Tibial artery (tissue), 4 donors: ENCODE measurements around the gene SLC24A1.

Experiments used
- DNase-seq, 2 donors: peaks; one replicate each; pipeline ENCODE4 v3.0.0-alpha.2; 2019
- H3K27ac ChIP-seq, 2 donors: fragments of 200-600 bp; sonication (generic) in 1 of 2; 1 replicate in 1 of 2; 2 replicates in 1 of 2; pipeline ENCODE4 v1.5.1; 2018 to 2019; ENCODE audit warnings: mild to moderate bottlenecking in 1 of 2
- H3K27me3 ChIP-seq, 2 donors: fragments of 200-600 bp; sonication (generic) in 1 of 2; one replicate each; pipeline versions ENCODE4 v1.5.1 to v1.6.0; 2016 to 2019
- H3K36me3 ChIP-seq, 3 donors: fragments of 200-600 bp; sonication (generic) in 2 of 3; one replicate each; pipeline ENCODE4 v1.5.1; 2016 to 2019; ENCODE audit warnings: mild to moderate bottlenecking in 2 of 3
- H3K4me1 ChIP-seq, 4 donors: fragments of 200-600 bp; sonication (generic) in 2 of 4; 1 replicate in 3 of 4; 2 replicates in 1 of 4; pipeline ENCODE4 v1.5.1; 2016 to 2019
- H3K4me3 ChIP-seq, 2 donors: fragments of 200-600 bp; sonication (generic) in 1 of 2; 1 replicate in 1 of 2; 2 replicates in 1 of 2; pipeline ENCODE4 v1.5.1; 2018 to 2019; ENCODE audit warnings: mild to moderate bottlenecking in 2 of 2
- H3K9me3 ChIP-seq, 3 donors: fragments of 200-600 bp; sonication (generic) in 1 of 3; one replicate each; pipeline ENCODE4 v1.5.1; 2016 to 2019
- intact Hi-C: fragments of 100-400 bp; cut with DNase I; formaldehyde crosslinking; loops from one replicate; pipeline ENCODE4 v1.15.0; 2023; ENCODE audit warnings: low total_unique reads
- TF ChIP-seq, protein P1 (sequence below), 2 experiments: fragments of 200-600 bp in 1 of 2; fragments of 450-650 bp in 1 of 2; IDR thresholded peaks; one replicate each; pipeline ENCODE4 v1.5.1; 2017 to 2019; ENCODE audit warnings: antibody characterized with exemption in 2 of 2, mild to moderate bottlenecking in 1 of 2, moderate library complexity in 1 of 2

The SLC24A1 gene

DNA sequence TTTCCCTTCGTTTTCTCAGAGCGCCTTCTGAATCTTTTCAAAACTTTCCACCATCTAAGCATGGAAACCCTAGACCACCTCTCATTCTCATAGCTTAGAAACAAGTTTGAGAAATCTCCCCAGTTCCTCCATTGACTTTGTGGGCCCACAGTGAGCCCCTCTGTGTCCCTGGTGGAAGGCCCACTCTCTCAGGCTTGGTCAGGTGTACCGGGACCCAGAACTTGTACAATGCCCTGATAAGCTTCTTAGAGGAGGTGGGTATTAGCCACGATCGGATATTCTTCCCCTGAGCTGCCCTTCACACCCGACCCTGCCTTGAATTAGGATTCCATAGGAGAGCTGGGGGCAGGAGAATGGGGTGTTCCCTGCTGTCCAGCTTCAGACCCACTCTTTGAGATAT, at the start of gene SLC24A1:
TSS of gene SLC24A1 (plus strand) at position 301 of the 400 bp plus-strand sequence. CDS start 2,143 bp downstream, outside the sequence.
- intact Hi-C loops = no loop called here
- Histone ChIP-seq H3K27ac (no peak within 1 kb of the TSS), H3K4me1 (no peaks in the 10 kb centered on the region), H3K4me3 (no peak within 1 kb of the TSS), H3K36me3 (peaks cover 16 to 35% (median 19%) of the 10 kb centered on the region in 3 donors), H3K9me3 (no peaks in the 10 kb centered on the region), H3K27me3 (no peaks in the 10 kb centered on the region)
- no peak for DNase-seq
- TF ChIP-seq, protein P1, sequence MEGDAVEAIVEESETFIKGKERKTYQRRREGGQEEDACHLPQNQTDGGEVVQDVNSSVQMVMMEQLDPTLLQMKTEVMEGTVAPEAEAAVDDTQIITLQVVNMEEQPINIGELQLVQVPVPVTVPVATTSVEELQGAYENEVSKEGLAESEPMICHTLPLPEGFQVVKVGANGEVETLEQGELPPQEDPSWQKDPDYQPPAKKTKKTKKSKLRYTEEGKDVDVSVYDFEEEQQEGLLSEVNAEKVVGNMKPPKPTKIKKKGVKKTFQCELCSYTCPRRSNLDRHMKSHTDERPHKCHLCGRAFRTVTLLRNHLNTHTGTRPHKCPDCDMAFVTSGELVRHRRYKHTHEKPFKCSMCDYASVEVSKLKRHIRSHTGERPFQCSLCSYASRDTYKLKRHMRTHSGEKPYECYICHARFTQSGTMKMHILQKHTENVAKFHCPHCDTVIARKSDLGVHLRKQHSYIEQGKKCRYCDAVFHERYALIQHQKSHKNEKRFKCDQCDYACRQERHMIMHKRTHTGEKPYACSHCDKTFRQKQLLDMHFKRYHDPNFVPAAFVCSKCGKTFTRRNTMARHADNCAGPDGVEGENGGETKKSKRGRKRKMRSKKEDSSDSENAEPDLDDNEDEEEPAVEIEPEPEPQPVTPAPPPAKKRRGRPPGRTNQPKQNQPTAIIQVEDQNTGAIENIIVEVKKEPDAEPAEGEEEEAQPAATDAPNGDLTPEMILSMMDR (IDR thresholded peaks at IDR 0.05) = no peak

DNA sequence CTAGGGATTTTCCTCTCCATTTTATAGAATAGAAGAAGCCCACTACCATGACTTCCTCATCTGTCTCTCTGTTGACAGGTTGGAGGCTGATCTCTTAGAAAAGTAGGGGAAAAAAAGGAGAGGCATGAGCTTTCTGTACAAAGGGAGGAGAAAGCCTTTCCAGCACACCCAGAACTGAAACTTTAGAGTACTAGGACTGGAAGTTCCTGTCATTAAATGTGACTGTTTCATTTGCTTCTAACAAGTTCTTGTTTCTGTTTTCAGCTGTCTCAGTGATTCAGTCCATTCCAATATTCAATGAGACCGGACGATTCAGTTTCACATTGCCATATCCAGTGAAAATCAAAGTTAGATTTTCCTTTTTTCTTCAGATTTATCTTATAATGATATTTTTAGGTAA, 49.8 kb upstream of the SLC24A1 start:
- no peak overlapping the region for H3K4me3 ChIP-seq
- peaks cover 26 to 77% (median 59%) of the 10 kb centered on the region in 3 donors for H3K36me3 ChIP-seq
- H3K27ac ChIP-seq = no peak overlapping the region
- intact Hi-C loops = no loop called here
- TF ChIP-seq, protein P1 (IDR thresholded peaks at IDR 0.05) = no peak
- DNase-seq = no peak
- H3K9me3 ChIP-seq = no peaks in the 10 kb centered on the region
- no peaks in the 10 kb centered on the region for H3K27me3 ChIP-seq
- H3K4me1 ChIP-seq = no peaks in the 10 kb centered on the region

DNA sequence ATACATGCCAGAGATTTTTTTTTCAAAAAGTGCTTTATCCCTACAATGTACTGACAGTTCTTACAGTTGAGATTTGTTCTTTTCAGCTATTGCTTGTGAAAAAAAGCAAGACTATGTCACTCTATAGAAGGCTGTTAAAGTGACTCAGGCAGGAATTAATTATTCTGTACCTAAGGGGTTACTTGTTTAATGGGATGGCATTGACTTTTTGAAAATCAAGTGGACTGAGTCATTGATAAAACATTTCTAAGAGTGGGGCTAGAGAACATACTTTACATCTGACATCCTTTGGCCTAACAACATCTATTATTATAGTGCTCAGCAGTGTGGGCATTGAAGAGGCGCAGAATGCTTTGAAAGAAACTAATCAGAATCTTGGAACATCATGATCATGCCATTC, 45.1 kb upstream of the SLC24A1 start:
- intact Hi-C loops = no loop called here
- no peak for DNase-seq
- no peaks in the 10 kb centered on the region for H3K9me3 ChIP-seq
- H3K27me3 ChIP-seq = no peaks in the 10 kb centered on the region
- no peak overlapping the region for H3K27ac ChIP-seq
- no peaks in the 10 kb centered on the region for H3K4me1 ChIP-seq
- TF ChIP-seq, protein P1 (IDR thresholded peaks at IDR 0.05) = no peak
- H3K4me3 ChIP-seq = no peak overlapping the region
- H3K36me3 ChIP-seq = peaks cover 28 to 82% (median 66%) of the 10 kb centered on the region in 3 donors

DNA sequence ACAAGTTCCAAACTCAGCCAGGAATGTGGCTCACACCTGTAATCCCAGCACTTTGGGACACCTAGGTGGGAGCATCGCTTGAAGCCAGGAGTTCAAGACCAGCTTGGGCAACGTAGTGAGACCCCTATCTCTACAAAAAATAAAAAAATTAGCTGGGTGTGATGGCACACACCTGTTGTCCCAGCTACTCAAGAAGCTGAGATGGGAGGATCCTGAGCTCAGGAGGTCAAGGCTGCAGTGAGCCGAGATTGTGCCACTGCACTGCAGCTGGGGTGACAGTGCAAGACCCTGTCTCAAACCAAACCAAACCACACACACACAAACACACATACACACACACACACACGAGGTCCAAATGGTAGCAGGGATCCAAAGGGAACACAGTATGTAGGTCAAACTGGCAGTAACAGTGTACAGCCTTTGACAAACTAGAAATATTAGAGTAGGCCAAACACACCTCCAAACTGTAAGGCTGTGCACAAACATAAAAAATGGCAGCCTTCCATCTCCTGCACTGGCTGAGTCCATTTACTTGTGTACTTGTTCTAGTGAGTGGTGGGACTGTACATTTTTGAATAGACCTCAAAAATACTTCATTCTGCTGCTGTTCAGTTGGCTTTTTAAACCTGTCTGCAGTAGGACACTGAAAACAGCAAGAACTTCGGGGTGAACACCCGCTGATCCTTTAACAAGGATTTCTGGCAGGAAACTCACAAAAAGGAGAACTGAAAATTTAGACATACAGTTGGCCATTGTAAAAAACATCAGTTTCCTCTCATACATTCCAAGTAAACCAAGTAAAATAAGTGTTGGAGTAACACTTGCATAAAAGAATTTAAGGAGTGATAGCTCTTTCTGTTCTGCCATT, 44.4 kb upstream of the SLC24A1 start:
- H3K36me3 ChIP-seq = peaks cover 28 to 82% (median 66%) of the 10 kb centered on the region in 3 donors
- TF ChIP-seq, protein P1 (IDR thresholded peaks at IDR 0.05) = no peak

DNA sequence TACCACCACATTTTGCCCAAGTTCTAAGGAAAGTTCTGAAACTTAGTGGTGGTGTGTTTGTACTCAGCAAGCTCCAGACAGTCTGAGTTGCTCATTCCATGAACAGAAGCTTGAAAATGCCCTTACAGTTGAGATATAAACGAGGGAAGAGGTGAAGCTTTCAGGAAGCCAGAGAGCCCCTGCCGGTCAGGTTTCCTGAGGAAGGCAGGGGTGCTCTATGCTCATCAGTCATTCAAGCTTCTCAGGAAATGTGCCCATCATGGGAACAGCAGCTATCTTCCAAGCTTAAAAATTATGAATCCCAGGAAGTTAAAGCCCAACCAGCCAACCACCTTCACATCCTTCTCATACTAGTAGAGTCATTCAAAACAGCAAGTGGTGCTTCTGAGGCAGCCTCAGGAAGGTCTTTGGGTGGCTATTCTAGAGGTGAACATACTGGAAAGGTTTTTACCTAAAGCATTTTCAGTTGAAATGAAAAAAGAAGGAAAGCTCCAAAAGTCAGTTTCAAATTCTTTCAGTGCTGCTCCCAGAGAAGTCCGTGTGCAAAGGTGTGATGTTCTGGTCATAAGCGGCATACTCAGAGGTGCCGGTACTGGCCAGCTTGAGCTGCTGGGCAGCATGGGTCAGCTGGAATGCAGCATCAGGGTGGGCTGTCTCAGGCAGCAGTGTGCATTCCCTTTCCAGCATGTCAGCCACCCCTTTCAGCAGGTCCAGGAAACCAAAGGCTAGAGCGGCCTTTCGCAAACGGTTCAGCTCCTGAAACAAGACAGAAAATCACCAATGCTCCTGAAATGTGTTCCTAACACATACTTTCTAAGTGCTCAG, 42.6 kb upstream of the SLC24A1 start:
- Histone ChIP-seq H3K27ac (no peak overlapping the region), H3K27me3 (no peaks in the 10 kb centered on the region), H3K4me3 (no peak overlapping the region), H3K4me1 (no peaks in the 10 kb centered on the region), H3K9me3 (no peaks in the 10 kb centered on the region), H3K36me3 (peaks cover 33 to 88% (median 78%) of the 10 kb centered on the region in 3 donors)
- no peak for DNase-seq
- TF ChIP-seq, protein P1 (IDR thresholded peaks at IDR 0.05) = no peak
- intact Hi-C loops = no loop called here

More for the DNA sequence above, 44.4 kb upstream of the SLC24A1 start:
- Histone ChIP-seq H3K4me3 (no peak overlapping the region), H3K27ac (no peak overlapping the region), H3K27me3 (no peaks in the 10 kb centered on the region), H3K9me3 (no peaks in the 10 kb centered on the region), H3K4me1 (no peaks in the 10 kb centered on the region)
- intact Hi-C loops = no loop called here
- DNase-seq = no peak
